ENCODE measurements around the gene ARHGEF40.
A peak's percentile ranks its signal among the peaks of the same experiment; 100 is the strongest.

Gene ARHGEF40

DNA sequence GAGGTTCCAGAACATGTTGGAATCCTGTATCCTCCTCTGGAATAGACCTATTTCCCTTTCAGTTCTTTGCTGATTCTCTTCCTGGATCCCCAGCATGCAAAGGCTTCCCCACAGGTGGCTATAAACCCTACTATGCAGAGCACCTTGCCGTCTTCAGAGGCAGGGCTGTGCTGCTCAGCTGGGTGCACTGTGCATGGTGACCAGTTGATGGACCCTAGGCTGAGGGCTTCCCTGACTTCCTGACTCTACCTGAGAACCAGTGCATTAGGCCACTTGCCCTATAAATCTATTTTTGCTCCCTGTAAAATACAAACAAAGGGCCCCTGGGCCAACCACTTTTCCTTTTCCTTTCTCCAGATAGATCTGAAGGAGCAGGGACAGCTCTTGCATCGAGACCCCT lies 14.3 kb downstream of the ARHGEF40 start:
- no peak for DNase-seq

DNA sequence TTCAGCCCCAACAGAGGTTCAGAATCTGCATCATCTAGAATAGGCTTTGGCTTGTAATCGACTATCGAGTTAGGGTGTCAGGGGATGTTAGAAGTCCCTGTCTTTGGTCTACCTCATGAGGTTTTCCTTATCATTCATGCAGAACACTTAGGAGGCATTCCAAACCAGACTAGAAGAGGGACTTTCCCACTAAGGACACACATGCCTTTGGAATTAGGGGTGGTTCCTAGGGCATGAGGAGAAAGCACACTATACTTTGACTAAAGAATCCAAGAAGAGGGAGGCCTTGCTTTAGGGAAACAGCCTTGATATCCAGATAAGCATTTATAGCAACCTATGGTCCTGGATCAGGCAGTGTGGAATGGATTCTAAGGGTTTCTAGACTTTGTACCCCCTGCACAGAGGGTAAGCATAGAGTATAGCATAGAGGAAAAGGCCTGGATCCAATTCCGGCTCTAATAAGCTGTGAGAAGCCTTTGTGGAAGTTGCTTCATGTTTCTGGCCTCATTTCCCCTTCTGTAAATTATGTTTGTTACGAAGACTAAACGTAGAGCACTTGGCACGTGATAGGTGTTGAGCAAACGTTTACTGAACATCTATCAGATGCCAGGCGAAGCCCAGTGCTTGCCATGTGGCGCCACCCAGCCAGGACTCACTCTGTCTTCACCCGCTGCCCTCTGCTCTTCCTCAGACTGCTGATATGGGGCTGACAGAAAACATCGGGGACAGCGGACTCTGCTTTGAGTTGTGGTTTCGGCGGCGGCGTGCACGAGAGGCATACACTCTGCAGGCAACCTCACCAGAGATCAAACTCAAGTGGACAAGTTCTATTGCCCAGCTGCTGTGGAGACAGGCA lies 15.1 kb downstream of the ARHGEF40 start:
- DNase-seq = peak; percentile 46

DNA sequence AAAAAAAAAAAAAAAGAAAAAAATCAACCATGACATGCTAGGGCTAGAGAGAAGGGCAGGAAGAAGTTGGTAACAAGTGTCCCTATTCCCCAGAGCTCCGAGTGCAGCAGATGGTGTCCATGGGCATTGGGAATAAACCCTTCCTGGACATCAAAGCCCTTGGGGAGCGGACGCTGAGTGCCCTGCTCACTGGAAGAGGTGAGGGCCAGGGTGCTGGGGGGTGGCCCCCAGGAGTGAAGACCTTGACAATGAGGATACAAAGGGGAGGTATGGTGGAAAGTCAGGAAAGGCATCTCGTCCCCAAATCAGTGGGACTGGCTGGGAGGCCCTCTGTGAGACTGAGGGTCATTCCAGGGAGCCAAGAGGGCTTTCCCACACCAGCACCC lies 16.8 kb downstream of the ARHGEF40 start:
- DNase-seq = no peak

DNA sequence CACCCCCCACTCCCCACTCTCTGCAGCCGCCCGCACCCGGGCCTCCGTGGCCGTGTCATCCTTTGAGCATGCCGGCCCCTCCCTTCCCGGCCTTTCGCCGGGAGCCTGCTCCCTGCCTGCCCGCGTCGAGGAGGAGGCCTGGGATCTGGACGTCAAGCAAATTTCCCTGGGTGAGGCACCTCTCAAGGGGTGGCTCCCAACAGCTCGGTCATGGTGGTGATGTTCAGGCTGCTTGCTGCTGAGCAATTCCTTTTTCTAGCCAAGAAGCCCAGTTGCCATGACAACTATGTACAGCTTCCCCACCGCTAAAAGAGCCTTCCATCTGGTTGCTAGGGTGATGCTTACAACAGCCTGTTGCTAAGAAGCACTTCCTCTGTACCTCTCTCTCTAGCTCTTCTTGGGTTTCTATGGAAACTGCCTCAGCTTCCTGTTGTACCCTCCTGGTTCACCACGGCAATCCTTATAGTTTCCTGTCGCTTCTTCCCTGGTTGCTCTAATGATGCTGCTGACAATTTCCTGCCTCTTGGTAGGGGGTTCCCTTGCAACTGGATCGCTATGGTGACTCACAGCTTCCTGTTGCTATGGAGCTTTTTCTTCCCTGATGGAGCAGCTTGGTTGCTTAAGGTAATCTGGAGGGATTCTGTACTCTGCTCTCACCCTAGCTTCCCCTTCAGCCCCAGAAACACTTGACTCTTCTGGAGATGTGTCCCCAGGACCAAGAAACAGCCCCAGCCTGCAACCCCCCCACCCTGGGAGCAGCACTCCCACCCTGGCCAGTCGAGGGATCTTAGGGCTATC lies 17.4 kb downstream of the ARHGEF40 start:
- DNase-seq = peak; percentile 95

DNA sequence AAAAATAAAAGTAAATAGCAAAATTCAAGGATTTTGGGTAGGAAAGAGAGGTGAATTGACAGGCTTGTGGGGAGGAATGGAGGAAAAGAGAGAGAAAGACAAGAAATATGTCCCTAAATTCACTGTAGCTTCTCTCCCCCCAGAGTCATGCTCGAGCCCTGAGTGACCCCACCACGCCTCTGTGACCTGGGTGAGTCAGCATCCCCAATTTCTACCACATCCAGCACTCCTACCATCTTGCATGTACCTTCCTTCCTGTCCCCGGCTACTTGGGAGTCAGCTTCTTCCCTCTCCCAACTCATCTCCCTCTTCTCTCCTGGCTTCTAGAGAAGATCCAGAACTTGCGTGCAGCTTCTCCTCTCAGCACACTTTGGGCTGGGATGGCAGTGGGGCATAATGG lies 18.6 kb downstream of the ARHGEF40 start:
- DNase-seq = no peak

DNA sequence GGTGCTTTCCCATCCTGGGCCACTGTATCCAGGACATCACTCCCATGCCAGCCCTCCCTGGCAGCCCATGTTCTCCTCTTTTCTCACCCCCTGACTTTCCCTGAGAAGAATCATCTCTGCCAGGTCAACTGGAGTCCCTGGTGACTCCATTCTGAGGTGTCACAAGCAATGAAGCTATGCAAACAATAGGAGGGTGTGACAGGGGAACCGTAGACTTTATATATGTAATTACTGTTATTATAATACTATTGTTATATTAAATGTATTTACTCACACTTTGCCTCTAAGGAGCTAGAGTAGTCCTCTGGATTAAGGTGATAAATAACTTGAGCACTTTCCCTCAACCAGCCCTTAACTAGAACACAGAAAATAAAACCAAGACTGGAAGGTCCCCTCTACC lies 19.2 kb downstream of the ARHGEF40 start:
- DNase-seq = no peak

DNA sequence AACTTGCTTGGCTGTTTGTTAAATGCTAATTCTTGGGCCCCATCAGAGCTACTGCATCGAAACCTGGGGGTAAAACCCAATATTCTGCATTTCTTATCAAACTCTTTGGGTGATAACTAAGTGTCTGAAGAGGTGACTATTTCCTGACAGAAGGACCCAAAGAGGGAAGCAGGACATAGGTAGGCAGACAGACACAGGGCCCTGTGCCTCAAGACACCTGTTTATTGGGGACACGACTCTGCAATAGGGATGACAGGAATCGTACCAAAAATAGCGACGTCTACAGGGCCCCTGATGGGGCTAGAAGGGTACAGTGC lies 19.7 kb downstream of the ARHGEF40 start:
- no peak for DNase-seq

DNA sequence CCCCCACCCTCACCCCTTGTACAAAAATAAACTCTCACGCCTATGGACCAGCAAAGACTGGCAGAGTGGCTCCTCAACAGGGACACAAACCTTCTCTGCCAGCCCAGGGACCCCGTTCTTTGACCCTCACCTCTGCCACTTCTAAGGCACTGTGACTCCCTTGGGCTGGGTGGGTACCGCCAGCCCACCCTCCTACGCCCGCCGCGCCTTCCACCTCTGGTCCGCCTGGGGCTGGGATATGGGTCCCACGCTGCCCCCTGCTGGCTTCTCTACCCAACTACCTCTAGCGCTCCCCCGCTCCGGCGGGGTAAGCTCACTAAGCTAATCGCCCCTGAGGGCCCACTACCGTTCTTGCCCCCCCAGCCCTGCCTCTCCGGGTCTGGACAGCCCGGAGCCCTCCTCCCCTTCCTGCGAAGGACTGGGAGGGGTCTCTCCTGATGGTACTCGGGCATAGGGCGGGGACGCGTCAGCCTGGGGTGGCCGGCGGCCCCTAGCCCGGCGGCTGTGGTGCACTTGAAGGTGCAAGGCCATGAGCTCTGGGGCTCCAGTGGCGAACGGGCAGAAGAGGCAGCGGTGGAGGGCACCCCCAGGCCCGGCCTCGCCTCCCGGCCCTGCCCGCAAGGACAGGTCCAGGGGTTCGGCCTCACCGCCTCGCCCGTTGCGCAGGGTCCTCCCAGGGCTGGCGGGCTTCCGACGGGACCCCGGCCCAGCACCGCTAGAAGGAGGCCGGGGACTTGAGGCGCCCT lies 20.3 kb downstream of the ARHGEF40 start:
- DNase-seq = no peak

DNA sequence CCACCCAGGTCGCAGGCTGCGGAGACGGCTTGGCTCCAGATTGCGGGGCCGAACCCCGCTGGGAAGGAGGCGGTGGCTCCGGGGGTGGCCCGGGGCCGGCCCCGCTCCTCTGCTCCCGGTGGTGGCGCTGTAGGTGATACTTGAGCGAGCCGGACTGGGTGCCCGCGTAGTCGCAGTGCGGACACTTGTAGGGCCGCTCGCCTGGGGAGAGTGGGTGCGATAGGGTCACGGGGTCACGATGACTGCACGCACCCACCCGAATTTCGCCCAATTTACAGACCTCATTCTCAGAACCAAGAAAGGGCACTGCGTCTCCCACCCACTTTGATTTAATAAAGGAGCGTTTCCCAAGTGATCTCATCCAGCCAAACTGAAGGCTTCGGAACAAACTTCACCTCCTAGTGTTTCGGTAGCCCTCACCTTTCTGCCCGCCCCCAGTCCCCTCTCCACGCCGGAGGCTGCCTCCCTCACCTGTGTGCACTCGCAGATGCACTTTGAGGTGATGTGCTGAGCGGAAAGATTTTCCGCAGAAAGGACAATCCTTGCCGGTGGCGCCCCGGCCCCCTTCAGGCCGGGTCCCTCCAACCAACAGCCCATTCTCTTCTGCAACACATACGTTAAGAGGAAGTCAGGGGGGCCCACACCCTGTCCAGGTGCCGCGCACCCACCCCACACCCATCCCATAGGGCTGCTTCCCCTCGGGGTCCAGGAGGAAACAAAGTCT lies 21.0 kb downstream of the ARHGEF40 start:
- DNase-seq = no peak

DNA sequence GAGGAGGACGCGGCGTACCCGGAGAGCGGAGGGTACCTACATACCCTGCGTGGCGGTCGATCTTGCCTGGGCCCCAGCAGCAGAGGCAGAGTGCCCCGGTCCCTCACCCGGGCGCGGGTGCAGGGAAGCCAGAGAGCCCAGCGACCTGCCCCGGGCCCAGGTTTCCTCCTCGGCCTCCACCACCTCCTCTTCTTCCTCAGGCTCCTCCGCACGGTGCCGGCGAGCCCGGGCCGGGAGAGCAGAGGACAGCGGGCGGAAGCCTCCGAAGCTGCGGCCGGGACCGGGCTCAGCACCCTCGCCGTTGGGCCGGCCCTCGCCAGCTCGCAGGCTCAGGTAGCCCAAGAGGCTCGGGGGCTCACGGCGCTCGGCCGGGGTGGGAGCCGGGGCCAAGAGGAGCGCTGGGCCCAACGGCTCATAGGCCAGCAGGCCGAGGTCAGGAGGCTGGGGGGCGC lies 21.7 kb downstream of the ARHGEF40 start:
- DNase-seq = no peak

DNA sequence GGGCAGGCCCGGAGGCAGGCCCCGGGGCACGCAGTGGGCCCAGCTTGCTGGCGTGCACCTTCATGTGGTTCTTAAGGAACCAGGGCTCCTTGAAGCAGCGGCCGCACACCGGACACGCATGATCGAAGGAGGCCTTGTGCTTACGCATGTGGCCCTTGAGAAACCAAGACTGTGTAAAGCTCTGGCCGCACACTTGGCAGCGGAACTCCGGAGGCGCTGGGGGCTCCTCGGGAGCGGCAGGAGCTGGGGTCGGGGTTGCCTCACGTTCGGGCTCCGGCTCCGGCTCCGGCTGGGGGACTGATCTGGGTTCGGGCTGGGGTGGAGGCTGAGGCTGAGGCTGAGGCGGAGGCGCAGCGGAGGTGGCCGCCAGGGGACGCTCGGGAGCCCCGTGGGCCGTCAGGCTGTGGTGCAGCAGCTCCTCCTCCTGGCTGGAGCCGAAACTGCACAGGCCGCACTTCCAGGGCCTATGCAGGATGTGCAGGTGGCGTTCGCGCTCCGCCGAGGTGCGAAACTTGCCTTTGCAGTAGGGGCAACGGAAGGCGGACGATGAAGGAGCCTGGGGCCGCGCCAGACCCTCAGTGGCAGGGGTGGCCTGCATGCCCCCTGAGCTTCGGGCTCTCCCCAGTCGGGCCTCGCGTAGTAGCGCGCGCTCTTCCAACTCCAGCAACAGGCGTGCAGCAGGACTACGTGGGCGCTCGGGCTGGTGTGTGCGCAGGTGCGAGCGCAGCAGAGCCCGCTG lies 22.3 kb downstream of the ARHGEF40 start:
- DNase-seq = peak; percentile 62

DNA sequence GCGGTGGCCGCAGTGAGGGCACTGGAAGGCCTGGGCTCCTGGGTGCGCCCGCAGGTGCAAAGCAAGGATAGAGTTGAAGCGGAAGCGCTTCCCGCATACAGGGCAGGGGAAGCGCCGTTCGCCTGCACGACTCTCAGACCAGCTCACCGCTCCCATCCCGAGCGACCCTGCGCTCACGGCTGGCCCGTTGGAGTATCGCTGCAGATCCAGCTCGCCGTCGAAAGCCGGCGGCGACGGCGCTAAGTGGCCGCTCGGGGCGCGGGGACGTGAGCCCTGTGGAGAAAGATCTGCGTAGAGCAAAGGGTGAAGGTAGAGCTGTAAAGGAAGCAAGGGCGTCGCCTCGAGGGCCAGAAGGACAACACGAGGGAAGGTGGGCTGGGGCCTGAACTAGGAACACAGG lies 22.9 kb downstream of the ARHGEF40 start:
- DNase-seq = no peak

DNA sequence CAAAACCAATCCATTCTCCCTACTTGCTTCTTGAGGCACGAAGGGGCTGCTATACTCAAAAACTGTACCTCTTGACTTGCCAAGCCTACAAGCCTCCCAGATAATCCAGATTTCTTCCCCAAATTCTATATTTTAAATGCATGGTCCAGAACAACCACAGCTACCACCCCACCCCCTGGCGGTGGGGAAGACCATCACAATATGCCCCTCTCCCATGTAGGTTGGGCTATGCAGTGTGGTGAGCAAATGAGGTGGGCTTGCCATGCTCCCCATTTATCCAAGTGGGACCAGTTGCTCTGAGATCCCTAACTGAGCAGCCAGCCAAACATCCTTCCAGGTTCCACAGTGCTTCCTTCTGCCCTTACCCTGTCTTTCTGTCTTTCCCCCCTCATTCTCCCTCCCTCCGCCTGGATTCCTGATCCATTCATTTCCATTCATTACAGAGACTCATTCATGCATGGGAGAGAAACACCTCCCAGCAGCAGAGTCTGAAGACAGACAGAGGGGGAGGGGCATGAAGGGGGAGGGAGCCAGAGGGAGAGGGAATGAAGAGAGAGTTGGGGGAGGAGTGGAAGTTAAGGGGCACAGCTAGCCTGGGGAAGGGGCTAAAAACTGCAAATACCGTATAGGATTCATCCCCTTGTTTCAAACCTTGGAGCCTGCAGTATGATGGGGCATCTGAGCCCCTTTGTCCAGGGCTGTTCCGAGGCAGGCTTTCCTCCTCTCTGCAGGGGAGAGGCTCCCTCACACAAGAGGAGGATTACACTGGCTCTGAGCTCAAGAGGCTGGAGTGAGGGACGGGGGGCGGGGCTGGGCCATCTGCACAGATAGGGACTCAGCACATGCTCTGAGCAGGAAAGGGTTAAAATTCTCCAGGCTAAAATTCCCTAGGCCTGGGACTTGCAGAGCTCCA lies 23.9 kb downstream of the ARHGEF40 start:
- DNase-seq = no peak

DNA sequence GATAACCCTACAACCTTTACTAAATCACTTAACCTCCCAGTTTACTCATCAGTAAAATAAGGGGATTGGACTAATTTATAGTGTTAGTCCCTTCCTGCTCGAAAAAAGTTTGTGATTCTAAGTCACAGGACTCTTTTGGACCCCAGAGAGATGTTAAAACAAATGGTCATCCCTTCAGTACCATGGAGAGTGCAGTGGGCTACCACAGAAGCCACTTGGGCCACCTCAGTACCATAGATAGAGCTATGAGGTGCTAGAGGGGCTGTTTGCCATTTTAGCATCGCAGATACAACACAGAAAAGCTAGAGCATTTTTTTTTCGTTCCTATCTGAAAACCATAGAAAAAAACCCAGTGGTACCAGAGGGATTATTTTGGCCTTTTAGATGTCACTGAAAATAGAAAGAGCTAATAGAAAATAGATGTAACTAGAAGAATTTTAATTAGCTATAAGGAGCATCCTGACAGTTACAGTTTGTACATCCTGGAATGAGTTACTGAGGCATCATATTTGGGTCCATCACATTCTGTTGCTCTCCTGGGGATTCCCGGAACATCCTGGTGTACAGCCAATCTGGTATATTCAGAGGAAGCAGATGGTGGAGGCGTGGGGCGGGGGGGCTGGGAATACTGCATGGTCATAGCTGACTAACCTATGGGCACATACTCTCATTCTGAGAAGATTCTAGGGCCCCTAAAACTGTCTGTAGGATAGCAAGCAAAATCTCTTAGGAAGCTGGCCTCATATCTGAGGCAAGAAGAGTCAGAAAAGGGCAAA lies 25.5 kb downstream of the ARHGEF40 start:
- DNase-seq = peak; percentile 65

DNA sequence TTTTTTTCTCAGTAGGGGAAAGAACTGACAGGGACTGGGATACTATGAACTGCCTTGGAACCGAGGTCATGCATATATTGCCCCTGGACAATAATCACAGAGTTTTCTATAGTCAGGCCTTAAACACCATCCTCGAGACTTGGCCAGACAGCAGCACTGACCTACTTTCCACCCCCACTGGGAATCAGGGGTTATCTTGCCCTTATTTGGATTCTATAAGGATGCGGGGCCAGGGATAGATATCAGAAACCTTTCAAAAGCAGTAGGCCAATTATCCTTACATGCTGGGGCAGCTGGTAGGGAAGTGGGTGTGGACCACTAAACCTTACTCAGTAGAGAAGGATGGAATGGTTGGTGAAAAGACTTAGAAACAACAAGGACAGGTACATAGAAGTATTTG lies 26.3 kb downstream of the ARHGEF40 start:
- no peak for DNase-seq

DNA sequence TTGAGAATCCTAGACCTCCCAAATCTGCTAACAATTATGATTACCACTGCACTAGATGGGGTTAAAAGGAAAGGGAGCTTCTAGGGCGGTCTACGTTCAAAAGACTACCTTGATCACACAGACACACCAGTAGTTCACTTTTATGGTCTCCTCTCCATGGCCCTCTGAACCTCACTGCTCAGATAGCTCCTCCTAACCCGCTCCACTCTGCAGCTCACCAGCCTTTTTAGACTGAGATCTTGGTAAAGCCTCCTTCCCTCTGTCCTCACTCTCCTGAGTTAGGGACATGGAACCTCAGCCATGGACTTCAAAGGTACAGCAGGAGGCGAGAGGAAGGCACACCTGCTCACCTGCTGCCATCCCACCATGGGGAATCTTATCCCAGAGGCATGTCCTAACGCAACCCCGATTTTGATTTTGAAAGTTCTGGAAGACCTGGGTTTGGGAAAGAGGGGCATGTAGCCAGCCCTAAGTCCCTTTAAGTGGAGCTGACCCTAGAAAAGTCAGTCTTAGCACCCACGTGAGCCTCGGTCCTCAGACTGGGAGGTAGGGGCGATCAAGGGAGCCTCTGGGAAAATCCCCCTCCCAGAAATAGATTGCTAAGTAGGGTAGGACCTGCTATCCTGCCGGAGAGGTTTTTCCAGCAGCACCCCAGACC lies 27.0 kb downstream of the ARHGEF40 start:
- no peak for DNase-seq

DNA sequence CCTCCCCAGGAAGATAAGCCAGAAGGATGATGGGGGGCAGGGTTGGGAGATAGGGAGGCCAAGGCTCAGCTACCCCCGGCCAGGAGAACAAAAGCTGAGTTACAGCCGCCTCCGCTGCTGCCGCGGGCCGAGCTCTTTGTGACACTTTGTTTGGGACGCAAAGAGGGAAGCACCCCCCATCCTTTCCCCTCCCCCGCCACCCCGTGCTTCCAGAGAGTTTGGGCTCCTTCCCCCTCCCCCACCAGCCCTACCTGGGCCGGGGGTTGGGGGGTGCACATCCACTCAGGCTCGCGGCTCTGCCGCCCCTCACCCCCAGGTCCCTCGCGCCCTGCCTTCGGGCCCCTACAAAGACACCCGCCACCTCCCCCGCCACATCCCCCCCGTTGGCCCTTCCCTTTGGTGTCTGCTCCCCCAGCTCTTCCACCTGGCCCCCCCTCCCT lies 27.6 kb downstream of the ARHGEF40 start:
- DNase-seq = no peak

DNA sequence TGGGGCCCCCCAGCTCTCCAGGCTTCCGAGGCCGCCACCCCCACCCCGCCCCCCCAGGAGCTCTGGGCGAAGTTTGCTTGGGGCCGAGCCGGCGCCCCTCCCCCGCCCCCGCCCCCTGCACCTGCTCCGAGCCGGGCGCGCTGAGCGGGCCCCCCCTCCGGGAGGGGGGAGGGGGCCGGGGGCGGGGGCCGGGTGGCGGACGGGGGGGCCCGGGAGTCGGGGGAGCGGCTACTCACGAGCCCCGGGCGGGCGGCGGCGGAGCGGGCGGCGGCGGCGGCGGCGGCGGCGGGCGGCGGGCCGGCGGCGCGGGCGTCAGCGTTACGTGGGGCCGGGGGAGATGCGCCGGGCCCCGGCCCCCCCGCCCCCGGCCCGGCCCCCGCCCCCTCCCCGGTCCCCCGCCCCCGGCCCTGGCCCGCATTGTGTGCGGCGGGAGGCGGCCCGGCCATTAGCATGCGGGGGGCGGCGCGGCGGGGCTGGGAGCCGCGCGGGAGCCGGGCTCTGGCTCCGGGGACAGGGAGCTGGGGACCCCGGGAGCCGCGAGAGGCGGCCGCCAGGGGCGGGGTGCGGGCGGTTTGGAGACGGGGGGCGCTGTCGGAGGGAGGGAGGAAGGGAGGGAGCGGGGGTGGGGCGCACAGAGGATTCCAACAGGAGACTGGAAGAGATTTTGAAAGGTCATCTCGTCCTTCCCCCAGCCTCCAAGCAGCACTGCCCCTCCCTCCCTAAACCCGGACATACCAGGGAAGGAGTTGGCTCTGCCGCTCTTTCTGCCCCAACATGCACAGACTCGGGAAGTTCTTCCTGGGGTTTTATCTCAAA lies 28.2 kb downstream of the ARHGEF40 start, which contains the start of gene ZNF219:
TSS of gene ZNF219 (minus strand) at position 580 of the 816 bp plus-strand sequence. CDS start 5,064 bp downstream, outside the sequence.
- peak; percentile 43 for DNase-seq

Measured in fibroblast of skin of right quadriceps (primary cell).